ENCODE measurements around the gene TRAPPC14. TPM values are rescaled to one million over a fixed set of nuclear protein-coding genes. Genes with fewer than 3 reads are reported as not detected.

The TRAPPC14 gene
- total and polyA plus RNA-seq, 2 of the 8 experiments (the other 6 are each of a cell fraction or from before 2014, with no cell fraction given): 11.9 to 22.1 TPM

DNA sequence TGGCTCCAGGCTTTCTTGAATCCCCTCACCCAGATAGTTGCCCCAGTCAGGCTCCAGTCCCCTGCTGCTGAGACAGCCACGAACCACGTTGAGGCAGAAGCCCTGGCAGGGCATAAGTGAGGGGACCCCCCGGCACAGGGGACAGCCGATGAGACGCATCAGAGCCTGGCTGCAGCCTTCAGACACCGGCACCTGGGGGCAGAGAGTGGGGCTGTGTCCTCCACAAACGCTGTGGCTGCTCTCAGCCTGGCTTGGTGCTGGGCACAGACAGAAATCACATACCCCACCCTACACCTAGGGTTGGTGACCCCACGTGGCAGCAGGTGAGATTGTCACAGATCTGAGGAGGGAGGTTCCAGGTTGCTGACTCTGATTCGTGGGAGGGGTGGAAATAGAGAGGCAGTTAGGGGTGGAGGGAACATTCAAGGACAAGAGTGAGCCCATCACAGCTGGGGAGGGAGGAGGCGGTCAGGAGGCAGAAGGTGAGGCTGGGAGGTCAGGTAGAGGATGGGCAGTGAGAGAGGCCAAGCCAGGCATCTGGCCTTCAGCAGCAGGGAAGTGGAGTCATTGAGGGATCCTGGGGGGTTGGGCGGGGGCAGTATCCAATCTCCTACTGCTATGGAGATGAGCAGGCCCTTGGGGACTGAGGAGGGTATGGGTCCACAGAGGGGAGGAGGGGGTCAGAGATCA, 15.4 kb upstream of the TRAPPC14 start (continued):
- no peak for TF ChIP-seq USF2 (IDR thresholded peaks at IDR 0.05; ENCODE audit: low read length)
- TF ChIP-seq SIRT6 (IDR thresholded peaks at IDR 0.05; ENCODE audit: low read length): no peak
- no peak for TF ChIP-seq NANOG (IDR thresholded peaks at IDR 0.05; ENCODE audit: insufficient read depth, low read depth, low read length, poor library complexity, severe bottlenecking)

Data from H1 (cell line).